Loucy (cell line): ENCODE results near the gene FOXRED2.

ENCODE experiments used
- H2AFZ ChIP-seq: fragments of 200-600 bp; sonication (generic); 2 replicates; pipeline ENCODE4 v1.6.0; 2016; ENCODE audit warnings: antibody characterized with exemption, mild to moderate bottlenecking, low read length, moderate library complexity
- H3F3A ChIP-seq: fragments of 200-600 bp; 2 replicates; pipeline ENCODE4 v1.6.0; 2016; ENCODE audit warnings: antibody characterized with exemption, low read depth, mild to moderate bottlenecking
- H3K27me3 ChIP-seq: fragments of 200-600 bp; sonication (generic); 2 replicates; pipeline ENCODE4 v1.6.1; 2014; ENCODE audit warnings: low read length, mild to moderate bottlenecking; ENCODE audit not compliant: insufficient read depth, poor library complexity, severe bottlenecking
- H3K36me3 ChIP-seq: fragments of 200-600 bp; sonication (generic); 2 replicates; pipeline ENCODE4 v1.6.1; 2016; ENCODE audit warnings: low read length; ENCODE audit not compliant: insufficient read depth
- H3K4me1 ChIP-seq: fragments of 200-600 bp; sonication (generic); 2 replicates; pipeline ENCODE4 v1.5.1; 2014; ENCODE audit warnings: low read length, mild to moderate bottlenecking; ENCODE audit not compliant: insufficient read depth, poor library complexity, severe bottlenecking
- H3K4me2 ChIP-seq: fragments of 200-600 bp; sonication (generic); 2 replicates; pipeline ENCODE4 v1.6.0; 2014; ENCODE audit warnings: antibody characterized with exemption, low read length, low read depth, mild to moderate bottlenecking; ENCODE audit not compliant: poor library complexity, severe bottlenecking
- H3K4me3 ChIP-seq: fragments of 200-600 bp; sonication (generic); 2 replicates; pipeline ENCODE4 v1.5.1; 2014; ENCODE audit warnings: low read length, mild to moderate bottlenecking, mixed read lengths; ENCODE audit not compliant: poor library complexity, severe bottlenecking
- H3K79me2 ChIP-seq: fragments of 200-600 bp; sonication (generic); 2 replicates; pipeline ENCODE4 v1.6.1; 2014; ENCODE audit warnings: low read length; ENCODE audit not compliant: insufficient read depth
- H3K9ac ChIP-seq: fragments of 200-600 bp; sonication (generic); 2 replicates; pipeline ENCODE4 v1.6.0; 2014; ENCODE audit warnings: mild to moderate bottlenecking, low read depth, low read length, moderate library complexity; ENCODE audit not compliant: poor library complexity, severe bottlenecking
- H3K9me2 ChIP-seq: fragments of 200-600 bp; sonication (generic); replicated peaks from 2 replicates; pipeline ENCODE4 v1.6.1; 2016; ENCODE audit warnings: low read depth, low read length, mixed read lengths
- H3K9me3 ChIP-seq: fragments of 200-600 bp; sonication (generic); 2 replicates; pipeline ENCODE4 v1.6.1; 2014; ENCODE audit warnings: mild to moderate bottlenecking, antibody characterized with exemption, low read length, low read depth; ENCODE audit not compliant: insufficient read depth
- H4K20me1 ChIP-seq: fragments of 200-600 bp; sonication (generic); 2 replicates; pipeline ENCODE4 v1.6.0; 2014; ENCODE audit warnings: antibody characterized with exemption, low read length, mild to moderate bottlenecking; ENCODE audit not compliant: insufficient read depth, poor library complexity, severe bottlenecking
- CTCF ChIP-seq: fragments of 200-600 bp; sonication (generic); conservative IDR thresholded peaks from 2 replicates; pipeline ENCODE4 v1.5.1; 2014; ENCODE audit warnings: mild to moderate bottlenecking, antibody characterized with exemption, low read length
- EZH2phosphoT487 ChIP-seq: fragments of 200-600 bp; IDR thresholded peaks from 2 replicates; pipeline ENCODE4 v1.6.1; 2018; ENCODE audit warnings: antibody characterized with exemption, mild to moderate bottlenecking, moderate library complexity, borderline replicate concordance

The FOXRED2 gene

DNA sequence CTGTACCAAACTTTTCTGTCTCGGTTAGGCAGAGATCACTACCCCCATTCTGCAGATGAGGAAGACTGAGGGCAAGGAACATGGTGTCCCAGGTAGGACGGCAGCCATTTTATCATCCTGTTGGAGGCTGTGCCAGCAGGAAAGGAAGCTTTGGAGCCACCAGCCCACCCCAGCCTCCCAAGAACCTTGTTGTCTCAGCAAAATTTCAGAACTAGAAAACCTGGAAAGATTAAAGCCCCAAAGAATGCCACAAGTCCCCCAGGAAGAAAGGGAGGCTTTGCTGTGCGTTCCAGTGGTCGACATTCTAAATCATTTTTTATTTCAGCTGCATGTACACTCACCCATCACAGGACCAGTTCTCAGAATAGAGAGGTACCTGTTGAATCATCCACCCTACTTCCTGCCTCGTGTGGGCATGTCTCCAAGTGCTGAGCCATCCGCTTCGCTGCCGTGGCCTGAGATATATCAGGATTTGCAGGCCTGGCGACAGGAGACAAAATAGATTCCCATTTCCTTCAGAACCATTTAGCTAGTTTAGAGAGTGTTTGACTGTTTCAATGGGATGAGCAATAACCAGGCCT, 35.1 kb upstream of the FOXRED2 start:
- H3F3A ChIP-seq, result no peaks in the 10 kb centered on the region
- H4K20me1 ChIP-seq, result no peaks in the 10 kb centered on the region
- no peaks in the 10 kb centered on the region for H3K79me2 ChIP-seq
- no peaks in the 10 kb centered on the region for H3K9me2 ChIP-seq
- H3K36me3 ChIP-seq, result no peaks in the 10 kb centered on the region
- H3K27me3 ChIP-seq, result peaks cover 3% of the 10 kb centered on the region
- H3K9me3 ChIP-seq, result no peaks in the 10 kb centered on the region
- TF ChIP-seq EZH2phosphoT487 (no peak), CTCF (no peak)
- no peak overlapping the region for H2AFZ ChIP-seq
- H3K4me1 ChIP-seq, result no peaks in the 10 kb centered on the region
- H3K4me2 ChIP-seq, result no peak overlapping the region
- H3K9ac ChIP-seq, result no peak overlapping the region
- no peak overlapping the region for H3K4me3 ChIP-seq

DNA sequence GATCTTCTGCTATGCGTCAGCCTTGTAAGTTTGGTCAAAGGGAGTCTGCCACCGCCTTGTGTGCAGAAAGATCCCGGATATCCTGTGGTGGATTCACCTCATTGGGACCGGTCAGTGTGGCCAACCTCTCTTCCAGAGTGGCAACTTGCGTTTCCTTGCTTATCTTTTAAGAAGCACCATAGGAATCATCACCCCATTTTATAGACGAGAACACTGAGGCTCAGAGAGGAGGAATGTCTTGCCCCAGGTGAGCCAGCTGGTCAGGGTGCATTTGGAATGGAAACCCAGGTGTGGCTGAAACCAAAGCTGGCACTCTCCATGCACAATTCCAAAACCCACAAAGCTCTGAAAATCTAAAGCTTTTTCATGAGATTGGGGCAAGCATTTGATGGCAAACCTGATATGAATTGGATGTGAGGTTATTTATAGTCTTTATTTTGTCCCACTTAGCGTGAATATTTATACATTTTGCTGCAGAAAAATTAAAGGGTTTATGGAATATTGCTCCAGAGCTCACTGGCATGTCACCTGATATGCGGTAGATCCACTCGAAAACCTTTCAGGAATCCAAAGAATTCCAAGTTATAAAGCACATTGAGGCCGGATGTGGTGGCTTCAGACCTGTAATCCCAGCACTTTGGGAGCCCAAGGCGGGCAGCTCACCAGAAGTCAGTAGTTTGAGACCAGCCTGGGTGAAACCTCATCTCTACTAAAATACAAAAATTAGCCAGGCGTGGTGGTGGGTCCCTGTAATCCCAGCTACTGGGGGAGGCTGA, 34.2 kb upstream of the FOXRED2 start:
- Histone ChIP-seq H3F3A (no peaks in the 10 kb centered on the region), H4K20me1 (no peaks in the 10 kb centered on the region), H3K79me2 (no peaks in the 10 kb centered on the region), H3K4me1 (no peaks in the 10 kb centered on the region), H3K27me3 (peaks cover 3% of the 10 kb centered on the region), H3K4me2 (no peak overlapping the region), H3K9ac (no peak overlapping the region), H3K9me3 (no peaks in the 10 kb centered on the region), H2AFZ (no peak overlapping the region), H3K4me3 (no peak overlapping the region), H3K9me2 (no peaks in the 10 kb centered on the region), H3K36me3 (no peaks in the 10 kb centered on the region)
- TF ChIP-seq CTCF, result no peak

- H4K20me1 ChIP-seq, result no peaks in the 10 kb centered on the region
- peaks cover 3% of the 10 kb centered on the region for H3K27me3 ChIP-seq
- no peaks in the 10 kb centered on the region for H3K36me3 ChIP-seq
- H3K4me3 ChIP-seq, result no peak overlapping the region
- H3K79me2 ChIP-seq, result no peaks in the 10 kb centered on the region
- H2AFZ ChIP-seq, result no peak overlapping the region
- TF ChIP-seq EZH2phosphoT487 (no peak), CTCF (no peak)
- no peak overlapping the region for H3K4me2 ChIP-seq
- no peak overlapping the region for H3K9ac ChIP-seq
- H3K9me2 ChIP-seq, result no peaks in the 10 kb centered on the region
- H3F3A ChIP-seq, result no peaks in the 10 kb centered on the region
- no peaks in the 10 kb centered on the region for H3K9me3 ChIP-seq
- H3K4me1 ChIP-seq, result no peaks in the 10 kb centered on the region
Observed at GRCh38 chr22:36538529-36538928, 31.7 kb upstream of the FOXRED2 start.
